ENCODE data around the gene CCNA1. TPM values are rescaled to one million over a fixed set of nuclear protein-coding genes. Genes with fewer than 3 reads are reported as not detected.

The CCNA1 gene
- total RNA-seq, 4 donors from 2014 or later = 0.38 to 0.65 TPM; not detected in 2

- no peak for TF ChIP-seq POLR2A (IDR thresholded peaks at IDR 0.05)
- TF ChIP-seq CTCF (IDR thresholded peaks at IDR 0.05) = no peak
- TF ChIP-seq POLR2AphosphoS5 (IDR thresholded peaks at IDR 0.05) = no peak
- no peak for TF ChIP-seq EP300 (IDR thresholded peaks at IDR 0.05)
- Histone ChIP-seq H3K36me3 (no peaks in the 10 kb centered on the region), H3K4me1 (no peaks in the 10 kb centered on the region), H3K27ac (no peak overlapping the region), H3K4me3 (no peak overlapping the region), H3K27me3 (no peaks in the 10 kb centered on the region), H3K9me3 (no peaks in the 10 kb centered on the region)
- 75% methylated on average over 6 of the region's 6 CpGs for WGBS
- DNase-seq (ENCODE audit: low spot score in 2 of 2) = no peak
Observed at GRCh38 chr13:36438594-36439483, 6.5 kb downstream of the CCNA1 start.

- no peak overlapping the region for H3K4me3 ChIP-seq
- 79% methylated on average over 5 of the region's 5 CpGs for WGBS
- no peaks in the 10 kb centered on the region for H3K9me3 ChIP-seq
- H3K27me3 ChIP-seq = peaks cover 3% of the 10 kb centered on the region
- no peaks in the 10 kb centered on the region for H3K4me1 ChIP-seq
- H3K27ac ChIP-seq = no peak overlapping the region
- H3K36me3 ChIP-seq = no peaks in the 10 kb centered on the region
- TF ChIP-seq POLR2AphosphoS5 (IDR thresholded peaks at IDR 0.05) = no peak
- no peak for TF ChIP-seq POLR2A (IDR thresholded peaks at IDR 0.05)
- no peak for TF ChIP-seq CTCF (IDR thresholded peaks at IDR 0.05)
- no peak for DNase-seq (ENCODE audit: low spot score in 2 of 2)
Observed at GRCh38 chr13:36445278-36445677, 13.0 kb downstream of the CCNA1 start.

- TF ChIP-seq POLR2A (IDR thresholded peaks at IDR 0.05) (no peak), EP300 (IDR thresholded peaks at IDR 0.05) (no peak), CTCF (IDR thresholded peaks at IDR 0.05) (no peak), POLR2AphosphoS5 (IDR thresholded peaks at IDR 0.05) (no peak)
- WGBS = 86% methylated on average over 2 of the region's 2 CpGs
- H3K4me3 ChIP-seq = no peak overlapping the region
- H3K27ac ChIP-seq = no peak overlapping the region
- H3K27me3 ChIP-seq = peaks cover 3% of the 10 kb centered on the region
- H3K9me3 ChIP-seq = no peaks in the 10 kb centered on the region
- no peak for DNase-seq (ENCODE audit: low spot score in 2 of 2)
- no peaks in the 10 kb centered on the region for H3K4me1 ChIP-seq
- H3K36me3 ChIP-seq = no peaks in the 10 kb centered on the region
Observed at GRCh38 chr13:36445891-36446351, 13.6 kb downstream of the CCNA1 start.

- WGBS = 76% methylated on average over 7 of the region's 7 CpGs
- H3K4me3 ChIP-seq = no peak overlapping the region
Observed at GRCh38 chr13:36447501-36447900, 15.2 kb downstream of the CCNA1 start.

More at GRCh38 chr13:36447501-36447900, 15.2 kb downstream of the CCNA1 start:
- Histone ChIP-seq H3K4me1 (no peaks in the 10 kb centered on the region), H3K27ac (no peak overlapping the region), H3K36me3 (no peaks in the 10 kb centered on the region), H3K27me3 (peaks cover 3% of the 10 kb centered on the region), H3K9me3 (no peaks in the 10 kb centered on the region)
- no peak for DNase-seq (ENCODE audit: low spot score in 2 of 2)
- no peak for TF ChIP-seq CTCF (IDR thresholded peaks at IDR 0.05)
- no peak for TF ChIP-seq POLR2A (IDR thresholded peaks at IDR 0.05)
- no peak for TF ChIP-seq EP300 (IDR thresholded peaks at IDR 0.05)
- no peak for TF ChIP-seq POLR2AphosphoS5 (IDR thresholded peaks at IDR 0.05)

Measured in suprapubic skin (tissue), 4 donors.